NCI-H2107 treated with DMSO at 0.1 percent for 48 hours (cell line): Measurements from ENCODE around the gene ARHGEF5.
"Not testable (repeated sequence)": the region's sequence is repeated elsewhere in the genome, so short reads cannot be mapped to it uniquely, and the experiment has no call there.

Experiments used
- DNase-seq: peaks from one replicate; lab custom pipeline; 2025; ENCODE audit not compliant: unreplicated experiment; lab: John Stamatoyannopoulos, UW

ARHGEF5 gene

DNA sequence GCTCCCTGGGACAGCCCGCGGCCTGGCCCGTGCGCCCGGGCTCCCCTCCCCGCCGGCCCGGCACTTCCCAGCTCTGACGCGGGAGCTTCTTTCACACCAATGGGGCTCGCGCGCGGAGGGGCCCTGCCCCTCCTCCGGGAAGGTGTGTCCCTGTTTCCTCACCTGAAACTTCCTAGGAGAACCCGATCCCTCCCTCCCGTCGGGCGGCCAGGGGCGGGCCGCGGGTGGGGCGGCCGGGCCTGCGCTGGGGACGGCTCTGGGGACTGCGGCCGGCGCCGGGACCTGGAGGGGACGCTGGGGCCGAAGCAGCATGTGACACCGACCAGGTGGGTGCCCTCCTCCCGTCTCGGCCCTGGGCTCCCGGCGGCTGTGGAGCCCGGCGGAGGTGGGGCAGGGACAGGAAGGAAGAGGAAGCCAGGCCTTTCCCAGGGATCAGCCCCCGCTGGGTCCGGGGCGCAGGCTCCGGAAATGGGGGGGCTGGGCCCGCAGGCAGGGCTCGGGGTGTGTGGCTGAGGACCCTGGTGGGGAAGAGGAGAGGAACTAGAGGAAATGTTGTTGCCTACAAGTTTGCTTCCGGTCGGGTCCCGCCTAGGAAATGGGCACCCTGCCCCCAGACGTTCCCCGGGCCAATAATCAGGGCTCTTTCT is at the start of gene ARHGEF5:
TSS of gene ARHGEF5 (plus strand) at position 227 of the 647 bp plus-strand sequence. CDS start 7,268 bp downstream, outside the sequence.
- DNase-seq: not testable (repeated sequence)

DNA sequence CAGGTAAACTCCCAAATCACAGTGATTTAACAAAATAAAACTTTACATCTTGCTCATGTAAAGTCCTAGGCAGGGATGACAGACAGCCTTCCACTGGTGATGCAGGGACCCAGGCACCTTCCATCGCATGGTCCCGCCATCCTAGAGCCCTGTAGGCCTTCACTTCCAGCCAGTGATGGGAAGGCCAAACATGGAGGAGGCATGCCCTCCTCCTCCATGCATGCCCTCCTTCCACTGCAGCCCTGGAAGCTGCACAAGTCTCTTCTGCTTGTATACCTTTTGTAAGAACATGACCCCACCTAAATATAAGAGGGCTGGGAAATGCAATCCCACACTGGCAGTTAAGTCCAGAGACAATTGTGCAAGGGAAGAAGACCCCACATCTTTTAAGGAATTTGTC is 45.5 kb upstream of the ARHGEF5 start:
- DNase-seq: not testable (repeated sequence)

GRCh38 chr7:144311218-144311617 is 44.0 kb upstream of the ARHGEF5 start:
- not testable (repeated sequence) for DNase-seq

- DNase-seq: not testable (repeated sequence)
Measured at GRCh38 chr7:144311872-144312469, 43.2 kb upstream of the ARHGEF5 start, which contains the start of gene OR2A1. OR2A1 (plus strand) TSS chr7:144312419; CDS start chr7:144318125, 5,706 bp downstream.

- not testable (repeated sequence) for DNase-seq
Measured at GRCh38 chr7:144317537-144317936, 37.7 kb upstream of the ARHGEF5 start.

DNA sequence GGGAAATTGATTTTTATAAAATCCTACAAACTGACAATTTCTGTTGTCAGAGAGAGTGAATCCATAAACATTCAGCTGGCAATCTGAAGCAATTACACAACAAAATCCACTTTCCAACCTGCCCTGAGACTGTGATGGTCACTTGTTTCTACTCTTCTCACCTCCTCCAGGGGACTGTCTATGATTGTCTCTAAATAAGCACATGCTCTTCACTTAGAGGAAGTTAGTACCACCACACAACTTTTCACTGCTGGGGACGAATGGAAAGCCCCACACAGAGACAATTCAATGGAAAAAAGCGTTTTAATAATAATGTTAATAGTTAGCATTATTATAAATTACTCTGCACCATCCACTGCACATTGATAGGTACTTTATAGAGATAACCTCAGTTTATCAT is 35.7 kb upstream of the ARHGEF5 start:
- not testable (repeated sequence) for DNase-seq

DNA sequence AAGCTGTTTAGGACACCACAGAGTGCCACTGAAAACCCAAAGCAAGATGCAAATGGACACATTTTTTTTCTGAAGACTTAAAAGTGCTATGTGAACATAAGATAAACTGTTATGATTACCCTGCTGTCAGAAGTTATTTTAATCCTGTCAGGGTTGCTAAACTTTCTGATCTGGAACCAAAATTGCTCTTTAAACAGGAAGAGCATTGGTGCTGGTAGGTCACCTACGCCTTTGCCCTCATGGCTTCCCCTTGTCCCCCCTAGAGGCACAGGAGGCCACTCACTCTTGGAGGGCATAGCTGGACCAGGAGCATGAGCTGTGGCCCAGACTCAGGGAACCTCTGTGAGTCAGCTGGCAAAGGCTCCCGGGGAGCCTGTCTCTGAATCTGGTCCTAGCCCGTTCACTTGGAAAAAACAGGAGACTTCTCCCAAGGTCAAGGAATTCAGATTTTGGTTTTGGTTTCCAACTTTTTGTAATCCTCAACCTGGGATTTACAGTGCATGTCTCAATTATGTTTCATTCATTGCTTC is 33.5 kb upstream of the ARHGEF5 start:
- not testable (repeated sequence) for DNase-seq

DNA sequence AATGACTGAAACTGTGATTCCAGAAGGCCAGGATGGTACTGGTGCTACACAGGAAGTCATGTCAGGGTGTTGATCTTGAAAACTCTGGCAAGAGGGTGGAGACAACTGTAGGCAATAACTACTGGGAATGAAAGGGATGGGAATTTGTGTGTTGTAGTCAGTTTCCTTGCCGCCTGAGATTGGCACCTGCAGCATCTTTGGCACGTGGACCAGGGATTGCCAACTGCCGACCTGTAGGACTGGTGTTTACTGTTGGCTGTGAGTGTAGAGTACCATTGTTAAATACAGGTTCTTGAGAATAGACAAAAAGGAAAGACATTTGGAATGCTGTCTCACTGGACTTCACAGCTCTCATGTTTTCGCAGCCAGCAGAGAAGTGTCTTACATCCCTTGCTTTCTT is 31.8 kb upstream of the ARHGEF5 start:
- not testable (repeated sequence) for DNase-seq

DNA sequence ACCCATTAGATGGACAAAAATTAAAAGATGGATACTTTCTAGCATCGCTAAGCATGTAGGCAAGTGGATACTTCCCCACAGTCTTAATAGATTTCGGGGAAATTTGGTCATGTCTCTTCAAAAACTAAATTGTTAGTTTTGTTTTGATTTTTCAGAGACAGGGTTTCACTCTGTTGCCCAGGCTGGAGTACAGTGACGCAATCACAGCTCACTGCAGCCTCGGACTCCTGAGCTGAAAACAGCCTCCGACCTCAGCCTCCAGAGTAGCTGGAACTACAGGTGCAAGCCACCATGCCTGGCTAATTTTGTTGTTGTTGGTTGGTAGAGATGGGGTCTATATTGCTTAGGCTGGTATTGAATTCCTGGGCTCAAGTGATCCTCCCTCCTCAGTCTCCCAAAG is 29.3 kb upstream of the ARHGEF5 start:
- DNase-seq: not testable (repeated sequence)

- not testable (repeated sequence) for DNase-seq
Measured at GRCh38 chr7:144330044-144330443, 25.2 kb upstream of the ARHGEF5 start.

DNA sequence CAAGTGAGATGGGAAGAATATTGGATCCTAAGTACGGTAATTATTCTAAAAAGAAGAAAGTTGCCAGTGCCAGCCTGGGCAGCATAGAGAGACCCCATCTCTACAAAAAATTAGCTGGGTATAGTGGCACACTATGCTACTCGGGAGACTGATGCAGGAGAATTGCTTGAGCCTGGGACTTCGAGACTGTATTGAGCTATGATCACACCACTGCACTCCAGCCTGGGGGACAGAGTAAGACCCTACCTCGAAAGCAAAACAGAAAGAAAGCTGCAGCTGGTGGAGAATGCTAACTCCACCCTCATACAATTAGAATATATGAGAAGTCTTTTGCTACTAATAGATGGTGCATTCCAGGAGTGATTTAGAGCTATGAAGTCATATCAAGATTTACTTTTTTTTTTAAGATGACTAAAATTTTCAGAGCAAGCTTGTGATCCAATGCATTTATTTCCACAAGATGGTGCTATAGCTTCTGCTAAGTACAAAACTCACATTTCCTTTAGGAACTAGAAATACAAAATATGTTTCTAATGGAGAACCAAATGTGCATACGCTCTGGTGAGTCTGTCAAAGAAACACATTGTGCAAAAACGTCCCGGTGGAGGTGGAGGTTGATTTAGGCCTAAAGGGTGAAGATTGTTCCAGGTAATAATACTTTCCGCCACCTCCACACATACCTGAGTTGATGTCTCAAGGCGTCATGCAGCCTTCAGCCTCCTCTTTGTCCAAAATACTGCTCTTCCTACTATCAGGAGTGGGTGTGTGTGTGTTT is 23.8 kb upstream of the ARHGEF5 start:
- not testable (repeated sequence) for DNase-seq

- DNase-seq: not testable (repeated sequence)
Measured at GRCh38 chr7:144331996-144332288, 23.3 kb upstream of the ARHGEF5 start.

DNA sequence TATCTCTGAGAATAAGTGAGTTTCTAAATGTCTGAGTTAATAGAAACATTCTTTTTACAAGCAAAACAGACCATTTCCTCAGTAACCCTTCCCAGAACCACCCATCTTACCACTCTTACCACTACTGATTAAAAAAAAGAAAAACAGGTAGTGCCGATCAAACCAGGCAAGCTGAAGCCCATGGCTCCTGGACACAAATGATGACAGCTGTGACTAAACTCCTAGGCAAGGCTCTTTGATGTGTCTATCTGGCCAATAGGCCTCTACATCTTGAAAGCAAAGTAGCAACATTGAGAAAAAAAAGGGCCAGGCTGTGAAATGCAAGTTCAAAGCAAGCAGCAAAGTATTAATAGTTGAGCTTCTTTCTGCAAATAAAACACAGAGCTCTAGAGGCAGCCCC is 6.6 kb upstream of the ARHGEF5 start:
- not testable (repeated sequence) for DNase-seq

DNA sequence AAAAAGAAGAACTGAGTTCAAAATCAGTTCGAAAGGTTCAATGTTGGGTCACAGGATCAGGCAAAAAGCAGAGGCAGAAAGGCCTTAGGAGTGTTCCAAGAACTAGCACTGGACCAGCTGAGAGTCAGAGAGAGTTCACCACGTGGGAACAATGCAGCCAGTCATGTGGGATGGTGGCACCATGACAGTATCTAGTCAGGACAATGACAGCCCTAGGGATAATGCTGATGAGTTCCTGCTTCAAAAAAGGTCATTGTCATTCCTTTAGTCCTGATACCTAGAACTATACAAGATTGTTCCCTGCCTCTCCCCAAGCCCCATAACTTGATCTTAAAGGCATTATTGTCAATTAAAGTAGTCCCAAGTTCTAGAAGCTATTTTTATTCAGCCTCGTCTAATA is 3.5 kb upstream of the ARHGEF5 start:
- DNase-seq: not testable (repeated sequence)

DNA sequence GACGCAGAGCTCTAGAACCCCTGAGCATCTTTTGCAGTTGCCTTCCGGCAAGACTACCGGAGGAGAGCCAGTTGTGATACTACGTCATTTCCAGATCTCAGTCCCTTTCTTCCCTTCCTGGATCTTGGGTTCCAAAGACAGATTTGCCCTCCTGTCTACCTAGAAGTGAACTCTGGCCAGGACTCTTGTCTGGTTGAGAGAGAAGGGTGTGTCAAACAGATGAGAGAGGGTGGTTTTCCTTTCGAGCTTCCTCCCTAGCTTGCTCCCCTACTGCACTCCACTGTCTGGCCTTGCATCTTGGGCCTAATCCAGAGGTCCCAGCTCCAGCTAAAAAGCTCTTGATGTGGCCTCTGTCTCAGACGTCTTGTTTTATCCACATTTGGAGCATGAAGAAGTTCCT is 983 bp downstream of the ARHGEF5 start:
- not testable (repeated sequence) for DNase-seq

DNA sequence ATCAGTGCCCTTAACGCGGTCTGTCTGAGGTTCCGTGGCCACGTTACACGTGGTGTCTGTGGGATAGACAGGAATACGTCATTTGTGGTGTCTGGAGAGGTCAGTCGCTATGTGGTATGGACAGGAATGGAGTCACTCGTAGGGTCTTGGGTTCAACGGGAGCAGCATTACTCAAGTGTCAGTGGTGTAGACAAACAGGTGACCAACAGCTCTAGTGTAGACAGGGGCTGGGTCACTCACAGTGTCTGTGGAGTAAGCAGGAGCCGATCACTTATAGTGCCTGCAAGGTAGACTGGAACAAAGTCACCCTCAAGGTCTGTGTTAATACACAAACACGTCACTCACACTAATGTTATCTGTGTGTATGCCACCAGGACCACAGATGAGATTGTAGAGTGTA is 1.7 kb downstream of the ARHGEF5 start:
- DNase-seq: not testable (repeated sequence)

DNA sequence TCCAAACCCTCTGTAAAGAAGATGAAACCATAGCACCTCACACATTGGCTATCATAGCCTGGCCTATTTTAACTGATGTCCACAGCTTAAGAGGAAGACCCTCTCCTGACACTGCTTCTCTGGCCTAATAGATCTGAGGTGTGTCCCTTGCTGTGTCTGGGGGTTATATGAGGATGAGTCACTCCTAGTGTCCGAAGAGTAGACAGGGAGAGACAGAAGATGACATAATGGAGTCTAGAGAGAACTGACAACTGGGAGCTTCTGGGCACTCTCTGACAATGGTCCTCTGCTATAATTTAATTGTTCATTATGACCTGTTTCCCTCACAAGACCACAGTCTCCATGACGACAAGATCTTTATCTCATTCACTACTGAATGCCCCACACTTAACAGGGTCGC is 6.9 kb downstream of the ARHGEF5 start:
- DNase-seq: not testable (repeated sequence)

- DNase-seq: not testable (repeated sequence)
Measured at GRCh38 chr7:144365523-144365922, 10.3 kb downstream of the ARHGEF5 start.

DNA sequence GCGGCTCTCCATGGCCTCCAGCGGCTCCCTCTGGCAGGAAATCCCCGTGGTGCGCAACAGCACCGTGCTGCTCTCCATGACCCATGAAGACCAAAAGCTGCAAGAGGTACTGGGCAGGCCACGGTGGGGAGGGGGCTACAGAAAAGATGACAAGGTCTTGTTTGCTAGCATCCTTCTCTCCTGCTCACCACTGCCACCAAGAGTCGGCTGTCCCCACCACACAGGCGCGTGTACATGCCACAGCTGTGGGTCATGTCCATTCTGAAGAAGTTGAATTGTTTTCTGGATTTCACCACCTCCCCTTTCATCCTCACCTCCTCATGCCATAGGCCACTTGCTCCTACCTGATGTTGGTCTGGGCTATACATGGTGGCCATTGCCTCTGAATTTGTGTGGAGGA is 12.0 kb downstream of the ARHGEF5 start:
- not testable (repeated sequence) for DNase-seq

DNA sequence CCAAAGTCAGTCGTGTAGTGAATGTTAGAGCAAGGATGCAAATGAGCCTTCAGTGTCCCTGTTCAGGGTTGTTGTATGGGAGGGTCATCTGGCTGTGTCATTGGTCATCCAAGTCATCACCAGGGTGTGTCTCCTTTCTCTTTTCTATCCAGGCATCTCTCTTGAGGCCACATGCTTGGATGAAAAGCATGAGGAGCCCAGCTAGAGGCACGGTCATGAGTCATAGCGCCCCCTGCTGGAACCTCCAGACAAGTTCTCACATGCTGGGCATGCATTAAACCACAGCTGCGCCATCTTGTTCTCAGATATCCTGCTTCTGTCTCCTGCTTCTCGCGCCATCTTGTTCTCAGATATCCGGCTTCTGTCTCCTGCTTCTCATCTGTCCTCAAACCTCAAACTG is 14.0 kb downstream of the ARHGEF5 start:
- DNase-seq: not testable (repeated sequence)

DNA sequence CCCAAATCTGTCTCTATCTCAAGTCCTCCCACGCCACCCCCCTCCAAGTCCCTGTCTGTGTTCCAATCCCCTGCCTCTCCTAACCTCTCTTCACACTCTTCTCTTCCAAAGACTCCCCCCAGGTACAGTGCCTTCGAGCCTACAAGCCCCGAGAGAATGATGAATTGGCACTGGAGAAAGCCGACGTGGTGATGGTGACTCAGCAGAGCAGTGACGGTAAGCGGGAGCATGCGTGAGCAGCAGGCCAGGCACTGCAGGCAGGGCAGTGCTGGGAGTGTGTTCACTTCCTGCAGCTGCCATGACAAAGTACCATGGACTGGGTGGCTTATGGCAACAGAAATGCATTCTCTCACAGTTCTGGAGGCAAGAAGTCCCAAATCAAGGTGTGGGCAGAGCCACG is 23.4 kb downstream of the ARHGEF5 start:
- no peak for DNase-seq
